WTC11 (cell line): ENCODE results near the gene KDM5B. TPM values are rescaled to one million over a fixed set of nuclear protein-coding genes. Genes with fewer than 3 reads are reported as not detected.

Experiments
- ATAC-seq: fragments of 200-7000 bp; cut with Tn5 transposase; 2 replicates; pipeline ENCODE4 v1.10.0; 2021; ENCODE audit warnings: mild to moderate bottlenecking, moderate library complexity
- CTCF ChIA-PET: fragments of 300-600 bp; sonication (Branson Sonifier 250); formaldehyde crosslinking; loops from one replicate; lab custom pipeline; 2021; ENCODE audit warnings: antibody characterized with exemption; lab: Charles Lee
- POLR2A ChIA-PET: fragments of 350-600 bp; sonication (Branson Sonifier 250); formaldehyde crosslinking; loops from one replicate; lab custom pipeline; 2021; ENCODE audit warnings: antibody characterized with exemption; lab: Charles Lee
- DNase-seq: peaks from one replicate; pipeline ENCODE4 v3.0.0; 2021; ENCODE audit warnings: low spot score
- H3K27ac Mint-ChIP-seq: 2 replicates; pipeline ENCODE4 v1.8.0; 2021; ENCODE audit warnings: mixed read lengths
- H3K27me3 Mint-ChIP-seq: 2 replicates; pipeline ENCODE4 v1.8.0; 2021; ENCODE audit warnings: low read depth, mild to moderate bottlenecking, moderate library complexity, mixed read lengths
- H3K36me3 Mint-ChIP-seq: 2 replicates; pipeline ENCODE4 v1.8.0; 2021; ENCODE audit warnings: mixed read lengths
- H3K4me1 Mint-ChIP-seq: 2 replicates; pipeline ENCODE4 v1.8.0; 2022; ENCODE audit warnings: mixed read lengths
- H3K4me3 Mint-ChIP-seq: 2 replicates; pipeline ENCODE4 v1.8.0; 2021; ENCODE audit warnings: mild to moderate bottlenecking, moderate library complexity, mixed read lengths
- H3K9me3 Mint-ChIP-seq: 2 replicates; pipeline ENCODE4 v1.8.0; 2021; ENCODE audit warnings: mixed read lengths
- EMX1 ChIP-seq: fragments of 250-450 bp; sonication (Bioruptor Pico); IDR thresholded peaks from 2 replicates; pipeline ENCODE4 v1.8.0; 2021; ENCODE audit warnings: mild to moderate bottlenecking
- GRHL2 ChIP-seq: fragments of 250-450 bp; sonication (Bioruptor Pico); IDR thresholded peaks from 2 replicates; pipeline ENCODE4 v1.8.0; 2022; ENCODE audit warnings: mild to moderate bottlenecking, moderate library complexity; ENCODE audit not compliant: insufficient replicate concordance, severe bottlenecking
- HMGA2 ChIP-seq: fragments of 250-450 bp; sonication (Bioruptor Pico); IDR thresholded peaks from 2 replicates; pipeline ENCODE4 v1.4.0; 2021; ENCODE audit warnings: mild to moderate bottlenecking, moderate library complexity
- NFYB ChIP-seq: sonication (generic); formaldehyde crosslinking; conservative IDR thresholded peaks from 2 replicates; pipeline ENCODE4 v1.8.0; 2022; ENCODE audit warnings: low read depth, missing genetic modification reagents
- NR1H2 ChIP-seq: sonication (generic); formaldehyde crosslinking; IDR thresholded peaks from 2 replicates; pipeline ENCODE4 v1.9.0; 2021; ENCODE audit warnings: mild to moderate bottlenecking, moderate library complexity, missing genetic modification reagents
- NR3C1 ChIP-seq: sonication (generic); formaldehyde crosslinking; conservative IDR thresholded peaks from 2 replicates; pipeline ENCODE4 v1.8.1; 2023; ENCODE audit warnings: low read depth, mild to moderate bottlenecking, missing genetic modification reagents
- PRRX2 ChIP-seq: fragments of 250-450 bp; sonication (Bioruptor Pico); IDR thresholded peaks from 2 replicates; pipeline ENCODE4 v1.8.0; 2021; ENCODE audit warnings: mild to moderate bottlenecking
- ZNF219 ChIP-seq: sonication (generic); formaldehyde crosslinking; IDR thresholded peaks from 2 replicates; pipeline ENCODE4 v1.8.0; 2023; ENCODE audit warnings: missing genetic modification reagents, mild to moderate bottlenecking, borderline replicate concordance
- total RNA-seq: library from RNA; stranded (reverse); gene quantifications from 3 replicates; pipeline ENCODE4 v1.2.3, GENCODE V29; 2021
- TF ChIP-seq, protein P1 (sequence below): sonication (generic); formaldehyde crosslinking; IDR thresholded peaks from 2 replicates; pipeline ENCODE4 v1.8.0; 2022; ENCODE audit warnings: mild to moderate bottlenecking, missing genetic modification reagents
- TF ChIP-seq, protein P2 (sequence below): fragments of 250-450 bp; sonication (Bioruptor Pico); IDR thresholded peaks from 2 replicates; pipeline ENCODE4 v1.8.0; 2021; ENCODE audit warnings: mild to moderate bottlenecking
- TF ChIP-seq, protein P3 (sequence below): sonication (generic); formaldehyde crosslinking; IDR thresholded peaks from 2 replicates; pipeline ENCODE4 v1.8.1; 2022; ENCODE audit warnings: missing genetic modification reagents, borderline replicate concordance
- TF ChIP-seq, protein P4 (sequence below): fragments of 250-450 bp; sonication (Bioruptor Pico); IDR thresholded peaks from 2 replicates; pipeline ENCODE4 v1.9.0; 2021; ENCODE audit warnings: mild to moderate bottlenecking
- TF ChIP-seq, protein P5 (sequence below): sonication (generic); formaldehyde crosslinking; IDR thresholded peaks from 2 replicates; pipeline ENCODE4 v1.8.1; 2023; ENCODE audit warnings: mild to moderate bottlenecking, missing genetic modification reagents
- TF ChIP-seq, protein P6 (sequence below): sonication (generic); formaldehyde crosslinking; IDR thresholded peaks from 2 replicates; pipeline ENCODE4 v1.8.1; 2022; ENCODE audit warnings: low read depth, missing genetic modification reagents, borderline replicate concordance
- TF ChIP-seq, protein P7 (sequence below): sonication (generic); formaldehyde crosslinking; IDR thresholded peaks from 2 replicates; pipeline ENCODE4 v1.8.1; 2023; ENCODE audit warnings: mild to moderate bottlenecking, missing genetic modification reagents
- TF ChIP-seq, protein P8 (sequence below): sonication (generic); formaldehyde crosslinking; conservative IDR thresholded peaks from 2 replicates; pipeline ENCODE4 v1.8.1; 2022; ENCODE audit warnings: mild to moderate bottlenecking, missing genetic modification reagents
- TF ChIP-seq, protein P9 (sequence below): sonication (generic); formaldehyde crosslinking; IDR thresholded peaks from 2 replicates; pipeline ENCODE4 v1.8.1; 2022; ENCODE audit warnings: mild to moderate bottlenecking, missing genetic modification reagents, moderate library complexity, borderline replicate concordance
- TF ChIP-seq, protein P10 (sequence below): sonication (generic); formaldehyde crosslinking; IDR thresholded peaks from 2 replicates; pipeline ENCODE4 v1.8.0; 2023; ENCODE audit warnings: missing genetic modification reagents

Gene KDM5B
- total RNA-seq, 1 experiment from 2014 or later = 222 TPM

DNA sequence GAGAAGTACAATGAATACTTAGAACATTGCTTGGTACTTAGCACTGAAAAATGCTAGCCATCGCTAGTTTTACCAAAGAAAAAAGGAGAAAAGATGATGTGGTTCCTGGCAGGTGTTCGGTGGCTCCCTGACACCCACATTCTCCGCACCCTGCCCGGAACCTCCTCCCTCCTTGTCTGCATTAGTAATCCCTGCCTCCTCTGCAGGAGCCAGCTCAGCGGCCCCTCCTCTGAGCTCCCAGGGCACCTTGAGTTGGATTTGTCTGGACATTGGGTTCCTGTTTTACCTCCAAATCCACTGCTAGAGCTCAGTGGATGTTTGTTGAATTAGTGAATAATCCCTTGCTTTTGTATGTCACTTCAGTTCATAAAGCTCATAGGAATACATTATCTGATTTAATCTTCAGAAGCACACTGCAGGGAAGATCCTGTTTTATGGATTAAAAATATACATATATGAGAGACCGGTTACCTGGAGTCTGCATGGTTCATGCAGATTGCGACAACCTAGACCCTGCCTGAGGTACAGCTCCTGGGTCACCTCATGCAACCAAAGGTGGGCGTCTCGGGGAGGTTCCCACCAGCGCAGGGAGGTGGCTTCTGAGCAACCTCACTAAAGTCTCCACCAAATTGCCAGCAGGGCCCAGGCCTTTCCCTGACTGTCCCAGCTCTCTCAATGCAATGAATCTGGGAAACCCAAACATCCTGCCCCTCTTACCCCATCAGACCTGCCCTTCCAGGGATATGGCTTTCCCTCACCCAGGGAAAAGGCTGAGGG is 26.7 kb upstream of the KDM5B start (continued):
- TF ChIP-seq, protein P1, sequence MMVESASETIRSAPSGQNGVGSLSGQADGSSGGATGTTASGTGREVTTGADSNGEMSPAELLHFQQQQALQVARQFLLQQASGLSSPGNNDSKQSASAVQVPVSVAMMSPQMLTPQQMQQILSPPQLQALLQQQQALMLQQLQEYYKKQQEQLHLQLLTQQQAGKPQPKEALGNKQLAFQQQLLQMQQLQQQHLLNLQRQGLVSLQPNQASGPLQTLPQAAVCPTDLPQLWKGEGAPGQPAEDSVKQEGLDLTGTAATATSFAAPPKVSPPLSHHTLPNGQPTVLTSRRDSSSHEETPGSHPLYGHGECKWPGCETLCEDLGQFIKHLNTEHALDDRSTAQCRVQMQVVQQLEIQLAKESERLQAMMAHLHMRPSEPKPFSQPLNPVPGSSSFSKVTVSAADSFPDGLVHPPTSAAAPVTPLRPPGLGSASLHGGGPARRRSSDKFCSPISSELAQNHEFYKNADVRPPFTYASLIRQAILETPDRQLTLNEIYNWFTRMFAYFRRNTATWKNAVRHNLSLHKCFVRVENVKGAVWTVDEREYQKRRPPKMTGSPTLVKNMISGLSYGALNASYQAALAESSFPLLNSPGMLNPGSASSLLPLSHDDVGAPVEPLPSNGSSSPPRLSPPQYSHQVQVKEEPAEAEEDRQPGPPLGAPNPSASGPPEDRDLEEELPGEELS (CRISPR knock-in tag) = no peak
- no peak for TF ChIP-seq PRRX2 (CRISPR knock-in tag)
- TF ChIP-seq, protein P2, sequence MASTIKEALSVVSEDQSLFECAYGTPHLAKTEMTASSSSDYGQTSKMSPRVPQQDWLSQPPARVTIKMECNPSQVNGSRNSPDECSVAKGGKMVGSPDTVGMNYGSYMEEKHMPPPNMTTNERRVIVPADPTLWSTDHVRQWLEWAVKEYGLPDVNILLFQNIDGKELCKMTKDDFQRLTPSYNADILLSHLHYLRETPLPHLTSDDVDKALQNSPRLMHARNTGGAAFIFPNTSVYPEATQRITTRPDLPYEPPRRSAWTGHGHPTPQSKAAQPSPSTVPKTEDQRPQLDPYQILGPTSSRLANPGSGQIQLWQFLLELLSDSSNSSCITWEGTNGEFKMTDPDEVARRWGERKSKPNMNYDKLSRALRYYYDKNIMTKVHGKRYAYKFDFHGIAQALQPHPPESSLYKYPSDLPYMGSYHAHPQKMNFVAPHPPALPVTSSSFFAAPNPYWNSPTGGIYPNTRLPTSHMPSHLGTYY (CRISPR knock-in tag) = no peak
- TF ChIP-seq, protein P3, sequence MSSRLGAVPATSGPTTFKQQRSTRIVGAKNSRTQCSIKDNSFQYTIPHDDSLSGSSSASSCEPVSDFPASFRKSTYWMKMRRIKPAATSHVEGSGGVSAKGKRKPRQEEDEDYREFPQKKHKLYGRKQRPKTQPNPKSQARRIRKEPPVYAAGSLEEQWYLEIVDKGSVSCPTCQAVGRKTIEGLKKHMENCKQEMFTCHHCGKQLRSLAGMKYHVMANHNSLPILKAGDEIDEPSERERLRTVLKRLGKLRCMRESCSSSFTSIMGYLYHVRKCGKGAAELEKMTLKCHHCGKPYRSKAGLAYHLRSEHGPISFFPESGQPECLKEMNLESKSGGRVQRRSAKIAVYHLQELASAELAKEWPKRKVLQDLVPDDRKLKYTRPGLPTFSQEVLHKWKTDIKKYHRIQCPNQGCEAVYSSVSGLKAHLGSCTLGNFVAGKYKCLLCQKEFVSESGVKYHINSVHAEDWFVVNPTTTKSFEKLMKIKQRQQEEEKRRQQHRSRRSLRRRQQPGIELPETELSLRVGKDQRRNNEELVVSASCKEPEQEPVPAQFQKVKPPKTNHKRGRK (CRISPR knock-in tag) = no peak
- TF ChIP-seq NFYB (CRISPR knock-in tag) = no peak
- TF ChIP-seq, protein P4, sequence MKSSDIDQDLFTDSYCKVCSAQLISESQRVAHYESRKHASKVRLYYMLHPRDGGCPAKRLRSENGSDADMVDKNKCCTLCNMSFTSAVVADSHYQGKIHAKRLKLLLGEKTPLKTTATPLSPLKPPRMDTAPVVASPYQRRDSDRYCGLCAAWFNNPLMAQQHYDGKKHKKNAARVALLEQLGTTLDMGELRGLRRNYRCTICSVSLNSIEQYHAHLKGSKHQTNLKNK (CRISPR knock-in tag) = no peak
- TF ChIP-seq NR1H2 (CRISPR knock-in tag) = no peak
- TF ChIP-seq HMGA2 = no peak

DNA sequence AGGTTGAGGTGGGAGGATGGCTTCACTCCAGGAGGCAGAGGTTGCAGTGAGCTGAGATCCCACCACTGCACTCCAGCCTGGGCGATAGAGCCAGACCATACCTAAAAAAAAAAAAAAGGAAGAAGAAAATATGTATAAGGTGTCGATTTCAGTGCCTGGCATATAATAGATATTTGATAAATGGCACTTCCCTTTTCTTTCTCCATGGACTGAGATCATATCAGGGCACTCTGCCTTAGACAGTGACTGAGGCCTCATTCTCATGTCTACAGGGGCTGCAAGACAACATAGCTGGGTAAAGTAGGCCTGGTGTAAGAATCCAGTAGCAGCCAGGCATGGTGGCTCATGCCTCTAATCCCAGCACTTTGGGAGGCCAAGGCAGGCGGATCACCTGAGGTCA is 23.7 kb upstream of the KDM5B start:
- H3K4me1 Mint-ChIP-seq = peaks cover 18% of the 10 kb centered on the region
- no peaks in the 10 kb centered on the region for H3K36me3 Mint-ChIP-seq
- no peak overlapping the region for H3K27ac Mint-ChIP-seq
- ChIA-PET POLR2A (no interaction called here), CTCF (no interaction called here)
- H3K9me3 Mint-ChIP-seq = no peaks in the 10 kb centered on the region
- H3K4me3 Mint-ChIP-seq = no peak overlapping the region
- ATAC-seq (no peak), DNase-seq (no peak)
- no peaks in the 10 kb centered on the region for H3K27me3 Mint-ChIP-seq
- TF ChIP-seq, protein P5, sequence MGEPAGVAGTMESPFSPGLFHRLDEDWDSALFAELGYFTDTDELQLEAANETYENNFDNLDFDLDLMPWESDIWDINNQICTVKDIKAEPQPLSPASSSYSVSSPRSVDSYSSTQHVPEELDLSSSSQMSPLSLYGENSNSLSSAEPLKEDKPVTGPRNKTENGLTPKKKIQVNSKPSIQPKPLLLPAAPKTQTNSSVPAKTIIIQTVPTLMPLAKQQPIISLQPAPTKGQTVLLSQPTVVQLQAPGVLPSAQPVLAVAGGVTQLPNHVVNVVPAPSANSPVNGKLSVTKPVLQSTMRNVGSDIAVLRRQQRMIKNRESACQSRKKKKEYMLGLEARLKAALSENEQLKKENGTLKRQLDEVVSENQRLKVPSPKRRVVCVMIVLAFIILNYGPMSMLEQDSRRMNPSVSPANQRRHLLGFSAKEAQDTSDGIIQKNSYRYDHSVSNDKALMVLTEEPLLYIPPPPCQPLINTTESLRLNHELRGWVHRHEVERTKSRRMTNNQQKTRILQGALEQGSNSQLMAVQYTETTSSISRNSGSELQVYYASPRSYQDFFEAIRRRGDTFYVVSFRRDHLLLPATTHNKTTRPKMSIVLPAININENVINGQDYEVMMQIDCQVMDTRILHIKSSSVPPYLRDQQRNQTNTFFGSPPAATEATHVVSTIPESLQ = no peak
- TF ChIP-seq, protein P6, sequence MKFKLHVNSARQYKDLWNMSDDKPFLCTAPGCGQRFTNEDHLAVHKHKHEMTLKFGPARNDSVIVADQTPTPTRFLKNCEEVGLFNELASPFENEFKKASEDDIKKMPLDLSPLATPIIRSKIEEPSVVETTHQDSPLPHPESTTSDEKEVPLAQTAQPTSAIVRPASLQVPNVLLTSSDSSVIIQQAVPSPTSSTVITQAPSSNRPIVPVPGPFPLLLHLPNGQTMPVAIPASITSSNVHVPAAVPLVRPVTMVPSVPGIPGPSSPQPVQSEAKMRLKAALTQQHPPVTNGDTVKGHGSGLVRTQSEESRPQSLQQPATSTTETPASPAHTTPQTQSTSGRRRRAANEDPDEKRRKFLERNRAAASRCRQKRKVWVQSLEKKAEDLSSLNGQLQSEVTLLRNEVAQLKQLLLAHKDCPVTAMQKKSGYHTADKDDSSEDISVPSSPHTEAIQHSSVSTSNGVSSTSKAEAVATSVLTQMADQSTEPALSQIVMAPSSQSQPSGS (CRISPR knock-in tag) = no peak
- TF ChIP-seq, protein P7, sequence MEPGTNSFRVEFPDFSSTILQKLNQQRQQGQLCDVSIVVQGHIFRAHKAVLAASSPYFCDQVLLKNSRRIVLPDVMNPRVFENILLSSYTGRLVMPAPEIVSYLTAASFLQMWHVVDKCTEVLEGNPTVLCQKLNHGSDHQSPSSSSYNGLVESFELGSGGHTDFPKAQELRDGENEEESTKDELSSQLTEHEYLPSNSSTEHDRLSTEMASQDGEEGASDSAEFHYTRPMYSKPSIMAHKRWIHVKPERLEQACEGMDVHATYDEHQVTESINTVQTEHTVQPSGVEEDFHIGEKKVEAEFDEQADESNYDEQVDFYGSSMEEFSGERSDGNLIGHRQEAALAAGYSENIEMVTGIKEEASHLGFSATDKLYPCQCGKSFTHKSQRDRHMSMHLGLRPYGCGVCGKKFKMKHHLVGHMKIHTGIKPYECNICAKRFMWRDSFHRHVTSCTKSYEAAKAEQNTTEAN (CRISPR knock-in tag) = no peak
- TF ChIP-seq NR3C1 (no peak), ZNF219 (CRISPR knock-in tag) (no peak), GRHL2 (CRISPR knock-in tag) (no peak), EMX1 (CRISPR knock-in tag) (no peak)
- TF ChIP-seq, protein P3 (CRISPR knock-in tag) = no peak
- TF ChIP-seq, protein P8, sequence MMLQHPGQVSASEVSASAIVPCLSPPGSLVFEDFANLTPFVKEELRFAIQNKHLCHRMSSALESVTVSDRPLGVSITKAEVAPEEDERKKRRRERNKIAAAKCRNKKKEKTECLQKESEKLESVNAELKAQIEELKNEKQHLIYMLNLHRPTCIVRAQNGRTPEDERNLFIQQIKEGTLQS (CRISPR knock-in tag) = no peak
- TF ChIP-seq, protein P9, sequence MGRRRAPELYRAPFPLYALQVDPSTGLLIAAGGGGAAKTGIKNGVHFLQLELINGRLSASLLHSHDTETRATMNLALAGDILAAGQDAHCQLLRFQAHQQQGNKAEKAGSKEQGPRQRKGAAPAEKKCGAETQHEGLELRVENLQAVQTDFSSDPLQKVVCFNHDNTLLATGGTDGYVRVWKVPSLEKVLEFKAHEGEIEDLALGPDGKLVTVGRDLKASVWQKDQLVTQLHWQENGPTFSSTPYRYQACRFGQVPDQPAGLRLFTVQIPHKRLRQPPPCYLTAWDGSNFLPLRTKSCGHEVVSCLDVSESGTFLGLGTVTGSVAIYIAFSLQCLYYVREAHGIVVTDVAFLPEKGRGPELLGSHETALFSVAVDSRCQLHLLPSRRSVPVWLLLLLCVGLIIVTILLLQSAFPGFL (CRISPR knock-in tag) = no peak
- TF ChIP-seq, protein P10, sequence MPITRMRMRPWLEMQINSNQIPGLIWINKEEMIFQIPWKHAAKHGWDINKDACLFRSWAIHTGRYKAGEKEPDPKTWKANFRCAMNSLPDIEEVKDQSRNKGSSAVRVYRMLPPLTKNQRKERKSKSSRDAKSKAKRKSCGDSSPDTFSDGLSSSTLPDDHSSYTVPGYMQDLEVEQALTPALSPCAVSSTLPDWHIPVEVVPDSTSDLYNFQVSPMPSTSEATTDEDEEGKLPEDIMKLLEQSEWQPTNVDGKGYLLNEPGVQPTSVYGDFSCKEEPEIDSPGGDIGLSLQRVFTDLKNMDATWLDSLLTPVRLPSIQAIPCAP (CRISPR knock-in tag) = no peak
